Measurements from ENCODE around the gene CCNA2.

CCNA2 gene

DNA sequence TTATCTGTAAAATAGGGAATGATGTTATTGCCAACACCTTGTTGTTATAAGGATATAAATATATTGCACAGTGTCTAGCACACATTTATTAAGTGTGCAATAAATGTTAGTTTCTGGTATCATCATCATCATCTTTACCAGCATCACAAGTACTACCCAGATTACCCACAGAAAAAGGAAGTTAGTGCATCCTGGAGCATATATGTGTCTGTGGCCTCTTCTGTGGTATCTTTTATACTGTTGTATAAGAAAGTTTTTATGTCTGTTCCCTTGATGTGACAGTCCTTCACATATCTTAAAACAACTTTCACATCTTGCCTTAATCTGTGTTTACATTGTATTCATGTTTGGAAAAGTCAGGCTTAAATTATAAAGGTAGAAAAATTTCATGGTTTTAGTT is 12.6 kb downstream of the CCNA2 start:
- FAIRE-seq (no peak), DNase-seq (ENCODE audit: extremely low spot score, insufficient read length, low read depth) (no peak)

DNA sequence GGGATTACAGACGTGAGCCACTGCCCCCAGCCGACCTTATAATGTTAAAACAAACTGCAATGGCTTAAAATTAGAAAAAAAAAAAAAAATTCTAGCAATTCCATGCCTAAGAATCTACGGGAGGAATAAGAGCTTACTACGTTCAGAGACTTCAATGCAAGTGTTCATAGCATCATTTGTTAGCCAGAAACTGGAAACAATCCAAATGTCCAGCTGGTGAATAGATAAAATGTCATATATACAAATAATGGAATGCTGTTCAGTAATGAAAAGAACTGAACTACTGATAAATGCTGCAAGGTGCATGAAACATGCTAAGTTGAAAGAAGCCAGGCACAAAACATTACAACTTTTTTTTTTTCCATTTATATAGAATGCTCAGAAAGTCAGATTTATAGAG is 17.3 kb downstream of the CCNA2 start:
- DNase-seq (ENCODE audit: extremely low spot score, insufficient read length, low read depth): no peak
- FAIRE-seq: no peak

DNA sequence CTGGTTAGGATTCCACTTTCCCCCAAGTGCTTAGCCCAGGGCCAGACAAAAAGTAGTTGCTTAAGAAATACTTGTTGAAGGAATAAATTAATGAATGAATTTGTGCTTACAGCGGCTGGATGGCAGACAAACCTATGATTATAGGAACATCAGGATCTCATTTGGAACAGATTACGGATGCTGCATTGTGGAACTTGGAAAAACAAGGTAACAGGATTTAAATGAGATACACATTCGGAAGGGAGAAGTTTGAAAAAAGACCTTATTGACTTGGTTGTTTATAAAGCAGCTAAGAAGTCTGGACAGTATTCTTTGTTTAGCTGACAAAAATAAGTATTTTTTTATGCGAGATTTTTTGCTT is 22.0 kb downstream of the CCNA2 start:
- FAIRE-seq (no peak), DNase-seq (ENCODE audit: extremely low spot score, insufficient read length, low read depth) (no peak)

DNA sequence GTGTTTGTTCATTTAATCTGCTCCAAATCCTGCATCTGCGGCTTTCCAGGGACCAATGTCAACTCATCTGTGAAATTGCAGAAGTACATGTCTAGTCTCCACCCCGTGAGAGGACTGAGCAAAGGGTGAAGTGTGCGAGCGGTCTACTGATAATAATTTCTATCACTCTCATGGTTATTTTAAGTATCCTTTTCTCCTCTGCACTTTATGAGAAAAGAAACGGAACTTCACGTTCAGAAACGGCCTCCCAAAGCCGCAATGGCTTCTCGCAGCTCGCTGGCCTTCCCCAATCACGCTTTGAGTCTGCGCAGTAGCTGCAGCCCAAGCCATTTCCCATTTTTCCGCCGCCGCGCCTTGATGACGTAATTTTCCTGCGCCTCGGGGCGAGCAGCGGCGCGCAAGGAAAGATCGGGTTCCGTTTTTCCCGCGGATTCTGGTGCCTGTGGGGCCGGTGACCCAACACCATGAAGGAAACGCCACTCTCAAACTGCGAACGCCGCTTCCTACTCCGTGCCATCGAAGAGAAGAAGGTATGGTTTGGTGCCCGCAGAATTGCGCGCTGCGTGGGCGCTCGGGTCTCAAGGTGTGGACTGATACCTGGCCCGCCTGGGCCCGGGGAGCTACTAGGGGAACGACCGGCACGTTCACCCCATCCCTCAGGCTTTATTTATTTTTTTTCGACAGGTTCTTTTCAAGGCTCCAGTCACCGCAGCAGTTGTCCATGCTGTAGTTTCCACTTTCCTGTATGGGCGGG is 22.5 kb downstream of the CCNA2 start, which contains the start of gene EXOSC9:
Gene EXOSC9, plus strand, starts transcription at position 363 of the 754 bp plus-strand sequence. Its CDS starts 102 bp downstream, at position 465.
- FAIRE-seq: peak; percentile 99
- peak; percentile 63 for DNase-seq (ENCODE audit: extremely low spot score, insufficient read length, low read depth)

DNA sequence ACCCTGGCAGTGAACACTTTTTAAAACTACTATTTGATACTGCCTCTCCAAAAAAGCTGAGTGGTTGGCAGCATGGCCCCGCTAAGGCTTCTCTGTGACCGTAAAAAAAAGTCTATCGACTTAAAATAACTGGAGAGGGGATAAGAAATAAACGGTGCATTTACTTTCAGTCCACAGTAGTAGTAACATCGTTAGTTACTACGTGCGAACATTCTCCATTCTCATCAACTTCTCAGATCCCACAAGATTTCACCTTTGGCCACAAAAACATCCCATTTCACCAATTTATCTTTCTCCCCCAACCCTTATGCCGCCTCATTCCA is 23.1 kb downstream of the CCNA2 start:
- DNase-seq (ENCODE audit: extremely low spot score, insufficient read length, low read depth): no peak
- no peak for FAIRE-seq

DNA sequence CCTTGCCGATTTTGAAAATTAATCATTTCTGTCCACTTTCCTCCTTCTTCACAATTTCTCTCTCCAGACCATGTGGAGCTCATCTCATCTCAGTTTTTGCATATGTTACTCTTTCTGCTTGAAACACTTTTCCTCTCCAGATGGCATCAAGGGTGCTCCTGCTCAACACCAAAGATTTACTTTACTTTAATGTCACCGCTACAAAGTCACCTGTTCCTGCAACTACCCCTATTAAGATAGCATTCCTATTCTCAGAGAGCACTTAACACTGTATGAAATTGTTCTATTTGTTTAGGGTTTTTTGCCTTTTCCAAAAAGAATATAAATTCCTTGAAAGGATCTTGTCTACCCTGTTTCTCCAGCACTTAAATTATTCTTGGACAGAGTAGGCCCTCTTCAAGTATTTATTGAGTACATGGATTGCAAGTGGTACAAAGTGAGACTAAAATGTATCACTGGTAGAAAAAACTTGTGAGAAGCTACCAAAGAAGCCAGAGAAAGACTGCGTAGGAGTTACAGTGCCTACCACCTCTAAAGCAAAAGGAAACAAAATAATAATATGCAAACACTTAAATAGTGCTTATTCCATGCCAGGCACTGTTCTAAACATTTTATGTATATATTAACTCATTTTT is 23.7 kb downstream of the CCNA2 start:
- DNase-seq (ENCODE audit: extremely low spot score, insufficient read length, low read depth) (no peak), FAIRE-seq (peak; percentile 5)

DNA sequence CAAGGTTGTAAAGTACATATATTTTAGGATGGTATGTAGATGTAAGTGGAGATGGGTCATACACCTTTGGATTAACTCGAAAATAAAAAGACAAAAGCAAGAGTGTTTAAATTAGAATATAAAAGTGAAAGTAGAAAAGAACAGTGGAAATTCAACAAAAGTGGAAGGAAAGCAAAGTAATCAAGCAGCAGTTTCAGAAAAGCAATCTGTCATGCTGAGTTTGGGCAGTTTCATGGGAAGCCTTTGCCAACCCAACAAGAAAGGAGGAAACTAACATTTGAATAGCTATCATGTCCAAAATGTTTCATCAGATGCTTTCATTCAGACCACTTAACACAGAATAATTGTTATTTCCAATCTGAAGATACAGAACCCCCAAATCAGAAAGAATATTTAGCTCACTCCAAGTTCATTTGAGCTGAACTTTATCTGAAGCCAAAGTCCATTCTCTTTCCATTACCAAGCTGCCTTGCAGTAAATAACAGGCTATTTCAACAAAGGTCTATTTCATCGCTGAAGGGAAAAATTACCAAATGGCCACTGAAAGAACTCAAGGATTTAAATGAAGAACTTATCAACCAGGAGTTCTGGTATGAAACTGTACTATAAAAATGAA is 24.4 kb downstream of the CCNA2 start:
- FAIRE-seq: no peak
- no peak for DNase-seq (ENCODE audit: extremely low spot score, insufficient read length, low read depth)

DNA sequence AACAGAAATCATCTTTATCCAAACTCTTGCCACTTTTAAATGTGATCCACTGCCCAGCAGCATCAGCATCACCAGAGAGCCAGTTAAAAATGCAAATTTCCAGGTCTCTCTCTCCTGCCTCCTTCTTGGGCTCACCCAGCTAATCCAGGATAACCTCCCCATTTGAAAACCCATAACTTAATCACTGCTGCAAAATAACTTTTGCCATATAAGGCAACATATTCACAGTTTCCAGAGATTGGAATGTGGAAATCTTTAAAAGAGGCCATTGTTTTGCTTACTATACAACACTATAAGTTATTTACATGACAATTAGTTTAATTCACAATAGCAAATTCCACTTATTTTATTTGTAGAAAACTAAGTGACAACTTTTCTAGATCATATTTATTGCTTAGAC is 27.4 kb downstream of the CCNA2 start:
- no peak for FAIRE-seq

DNA sequence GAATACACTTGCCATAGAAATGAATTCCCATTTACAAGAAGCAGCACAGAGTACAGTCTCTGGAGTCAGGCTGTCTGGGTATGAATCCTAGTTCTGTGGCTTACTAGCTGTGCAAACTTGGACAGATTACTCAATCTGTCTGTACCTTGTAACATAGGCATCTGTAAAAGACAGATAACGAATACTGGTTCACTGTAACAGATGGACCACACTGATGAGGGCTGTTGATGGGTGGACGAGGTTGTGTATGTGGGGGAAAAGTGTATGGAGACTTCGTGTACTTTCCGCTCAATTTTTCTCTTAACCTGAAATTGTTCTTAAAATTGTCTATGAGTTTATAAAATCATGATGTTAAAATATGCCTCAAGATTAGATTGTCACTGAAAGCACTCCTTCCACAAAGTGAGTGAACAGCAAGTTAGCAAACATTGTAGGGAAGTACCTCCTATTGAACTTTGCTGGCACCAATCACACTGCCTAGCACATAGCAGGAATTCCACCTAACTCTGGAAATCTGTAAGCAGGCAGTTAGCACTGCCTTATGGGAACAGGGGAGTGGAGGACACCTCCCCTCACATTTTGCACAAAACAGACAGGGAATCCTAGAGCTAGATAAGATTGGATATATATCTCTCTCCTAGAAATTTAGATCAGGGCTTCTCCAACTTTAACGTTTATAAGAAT is 29.0 kb downstream of the CCNA2 start:
- FAIRE-seq (no peak), DNase-seq (ENCODE audit: extremely low spot score, insufficient read length, low read depth) (no peak)

More for the DNA sequence above, 27.4 kb downstream of the CCNA2 start:
- DNase-seq (ENCODE audit: extremely low spot score, insufficient read length, low read depth): no peak

DNA sequence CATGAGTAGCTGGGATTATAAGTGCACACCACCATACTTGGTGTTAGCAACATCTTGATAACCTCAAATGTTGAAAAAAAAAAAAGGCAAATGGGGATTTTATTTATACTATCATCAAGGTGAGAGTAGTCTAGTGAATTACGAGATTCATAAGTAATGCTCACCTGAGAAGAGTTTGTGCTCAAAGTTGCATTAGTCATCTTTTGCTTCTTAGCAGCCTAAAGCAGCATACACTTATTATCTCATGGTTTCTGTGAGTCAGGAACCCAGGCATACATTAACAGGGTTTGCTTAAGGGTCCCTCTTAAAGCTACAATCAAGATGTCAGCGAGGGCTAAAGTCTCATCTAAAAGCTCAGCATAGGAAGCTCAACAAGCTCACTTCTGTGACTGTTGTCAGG is 30.7 kb downstream of the CCNA2 start:
- DNase-seq (ENCODE audit: extremely low spot score, insufficient read length, low read depth) (no peak), FAIRE-seq (no peak)

DNA sequence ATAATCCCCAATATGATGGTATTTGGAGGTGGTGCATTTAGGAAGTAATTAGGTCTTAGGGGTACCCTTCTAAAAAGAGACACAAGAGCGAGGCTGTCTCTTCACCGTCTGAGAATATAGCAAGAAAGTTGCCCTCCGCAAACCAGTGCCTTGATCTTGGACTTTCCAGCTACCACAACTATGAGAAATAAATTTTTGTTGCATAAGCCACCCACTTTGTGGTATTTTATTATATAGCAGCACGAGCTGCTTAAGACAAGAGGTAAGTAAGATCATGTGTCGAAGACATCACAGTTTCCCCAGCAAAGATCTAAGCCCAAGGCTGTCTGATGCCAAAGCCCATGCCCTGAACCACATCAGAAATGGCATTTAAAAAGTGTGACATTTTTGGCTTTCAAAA is 32.2 kb downstream of the CCNA2 start:
- no peak for FAIRE-seq
- DNase-seq (ENCODE audit: extremely low spot score, insufficient read length, low read depth): no peak

DNA sequence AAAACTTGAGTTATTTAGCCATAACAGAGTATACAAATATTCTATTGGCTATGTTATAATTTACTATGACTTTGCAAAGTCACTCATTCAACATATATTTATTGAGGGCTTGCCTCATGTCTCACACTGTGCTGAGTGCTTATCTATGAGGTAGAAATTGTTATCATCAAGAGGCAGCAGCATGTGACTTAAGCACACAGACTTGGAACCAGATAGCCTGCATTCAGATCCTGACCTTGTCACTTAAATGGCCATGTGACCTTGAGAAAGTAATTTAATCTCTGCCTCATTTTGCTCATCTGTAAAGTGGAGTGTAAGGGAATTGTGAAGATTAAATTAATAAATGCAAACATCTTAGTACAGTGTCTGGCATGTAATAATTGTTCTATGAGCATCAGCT is 32.7 kb downstream of the CCNA2 start:
- DNase-seq (ENCODE audit: extremely low spot score, insufficient read length, low read depth) (no peak), FAIRE-seq (no peak)

DNA sequence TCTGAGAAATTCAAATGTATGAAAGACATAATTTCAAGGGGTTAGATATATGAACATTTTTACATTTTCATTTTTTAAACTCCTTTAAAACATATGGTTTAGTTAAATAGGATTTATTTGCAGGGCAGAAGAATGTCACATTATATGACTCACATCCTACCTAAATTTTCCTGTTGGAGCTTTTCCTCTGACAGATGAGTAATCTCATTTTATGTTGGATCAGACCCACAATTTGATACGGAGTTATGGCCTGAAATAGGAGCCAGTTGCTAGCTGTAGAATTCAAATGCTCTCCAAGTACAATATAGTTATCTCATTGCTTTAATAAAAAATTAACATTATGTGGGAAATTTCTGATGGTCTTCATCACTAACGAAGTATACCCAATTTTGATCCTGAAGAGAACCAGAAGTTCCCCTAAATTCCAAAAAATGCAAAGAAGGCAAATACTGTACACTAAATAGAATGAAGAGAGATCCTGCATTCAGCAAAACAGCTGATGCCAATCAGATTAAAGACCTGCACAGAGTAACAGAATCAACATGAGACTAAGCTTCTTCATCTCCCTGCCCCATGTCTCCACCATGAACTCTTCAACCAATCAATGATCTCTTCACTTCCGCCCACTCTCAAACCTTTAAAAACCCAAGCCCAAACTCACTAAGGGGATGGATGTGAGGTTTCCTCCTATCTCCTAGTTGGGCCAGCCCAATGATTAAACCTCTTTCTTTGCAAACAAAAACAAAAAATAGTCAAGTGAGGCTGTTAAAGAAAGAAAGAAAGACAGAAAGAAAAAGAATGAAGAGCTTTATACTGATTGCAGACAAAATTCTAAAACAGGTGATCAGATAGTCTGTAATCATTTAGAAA is 33.5 kb downstream of the CCNA2 start:
- DNase-seq (ENCODE audit: extremely low spot score, insufficient read length, low read depth) (no peak), FAIRE-seq (no peak)

DNA sequence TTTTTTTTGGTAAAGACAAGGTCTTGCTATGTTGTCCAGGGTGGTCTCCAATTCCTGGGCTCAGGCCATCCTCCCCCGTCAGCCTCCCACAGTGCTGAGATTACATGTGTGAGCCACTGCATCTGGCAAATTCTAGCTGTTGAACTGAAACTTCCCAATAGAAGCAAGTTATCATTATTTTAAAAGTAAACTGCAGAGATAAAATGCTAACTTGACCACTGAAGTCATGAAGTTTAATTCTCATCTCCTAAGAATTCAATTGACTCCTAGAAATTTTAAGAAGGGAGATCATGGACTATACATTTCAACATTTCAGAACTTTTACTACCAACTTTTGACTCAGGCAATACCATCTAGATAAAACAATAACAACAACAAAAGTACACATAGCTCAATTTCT is 34.2 kb downstream of the CCNA2 start:
- FAIRE-seq: no peak

DNA sequence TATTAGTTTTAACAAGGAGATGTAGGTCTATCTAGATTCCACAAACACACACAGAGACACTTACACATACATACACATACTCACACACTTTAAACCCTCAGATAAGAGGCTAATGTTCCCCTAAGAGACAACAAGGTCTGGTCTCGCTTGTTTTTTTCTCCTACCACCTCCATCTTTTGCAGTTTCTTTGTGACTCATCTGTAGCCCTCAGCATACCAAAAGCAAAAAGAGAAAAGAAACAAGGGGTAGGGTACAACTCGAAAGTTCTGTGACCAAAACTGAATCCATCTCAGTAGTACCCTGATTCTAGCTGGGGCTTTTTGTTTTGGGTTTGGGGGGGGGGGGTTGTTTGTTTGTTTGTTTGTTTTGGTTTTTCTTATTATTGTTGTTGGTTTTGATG is 34.8 kb downstream of the CCNA2 start:
- FAIRE-seq: no peak

More for the DNA sequence above, 34.2 kb downstream of the CCNA2 start:
- no peak for DNase-seq (ENCODE audit: extremely low spot score, insufficient read length, low read depth)

DNA sequence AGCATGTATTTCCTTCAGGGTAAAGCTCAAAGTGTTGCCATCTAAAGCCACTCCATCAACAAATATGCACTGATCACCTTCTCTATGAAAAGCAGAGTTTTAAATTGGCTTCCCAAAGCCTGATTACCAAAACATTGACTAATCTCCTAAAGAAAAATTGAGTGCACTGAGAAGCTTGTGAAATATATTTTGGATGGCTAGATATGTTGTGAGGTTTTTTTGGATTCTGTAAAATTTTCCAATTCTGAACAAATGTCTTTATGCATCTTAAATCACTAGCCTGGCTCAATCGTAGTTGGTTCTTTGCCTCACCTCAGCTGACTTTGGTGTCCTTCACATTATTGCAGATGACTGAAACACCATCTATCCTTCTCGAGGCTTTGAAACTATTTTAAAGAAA is 37.5 kb downstream of the CCNA2 start:
- no peak for FAIRE-seq
- no peak for DNase-seq (ENCODE audit: extremely low spot score, insufficient read length, low read depth)

More for the DNA sequence above, 34.8 kb downstream of the CCNA2 start:
- no peak for DNase-seq (ENCODE audit: extremely low spot score, insufficient read length, low read depth)

DNA sequence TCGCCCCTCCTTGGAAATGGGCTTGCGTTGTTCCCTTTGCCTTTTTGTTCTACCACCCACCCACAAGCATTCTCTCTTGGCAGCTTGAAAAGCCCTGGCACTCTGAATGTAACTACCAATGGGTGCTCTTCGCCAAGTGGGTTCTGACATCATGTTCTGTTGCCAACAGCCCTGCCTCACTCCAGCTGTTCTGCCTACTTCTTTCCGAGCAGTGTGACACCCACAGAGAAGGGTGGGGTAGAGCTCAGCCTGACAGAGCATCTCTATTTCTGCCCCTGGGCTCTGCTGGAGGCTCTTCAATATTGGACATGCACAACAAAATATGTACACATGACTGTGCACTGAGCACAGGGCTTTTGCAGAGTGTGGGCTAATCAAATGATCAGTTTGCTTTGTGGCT is 38.2 kb downstream of the CCNA2 start:
- DNase-seq (ENCODE audit: extremely low spot score, insufficient read length, low read depth) (no peak), FAIRE-seq (no peak)

DNA sequence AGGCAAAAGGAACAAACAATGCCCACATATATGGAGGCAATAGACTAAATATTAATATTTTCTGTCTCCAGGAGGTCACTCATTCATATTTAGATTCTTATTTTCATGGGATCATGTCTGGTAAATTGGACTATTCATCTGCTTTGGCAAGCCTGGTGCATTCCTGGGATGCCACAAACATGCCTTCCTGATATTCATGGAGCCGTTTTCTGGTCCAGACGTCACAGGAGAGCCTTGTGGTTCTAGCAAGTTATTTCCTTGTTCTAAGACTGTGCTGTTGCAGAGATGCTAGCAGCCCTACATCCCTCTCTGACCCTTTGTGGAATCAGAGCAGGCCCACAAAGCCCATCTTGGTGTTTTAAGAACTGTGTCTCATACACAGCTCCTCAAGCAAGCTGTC is 38.7 kb downstream of the CCNA2 start:
- DNase-seq (ENCODE audit: extremely low spot score, insufficient read length, low read depth) (no peak), FAIRE-seq (no peak)

DNA sequence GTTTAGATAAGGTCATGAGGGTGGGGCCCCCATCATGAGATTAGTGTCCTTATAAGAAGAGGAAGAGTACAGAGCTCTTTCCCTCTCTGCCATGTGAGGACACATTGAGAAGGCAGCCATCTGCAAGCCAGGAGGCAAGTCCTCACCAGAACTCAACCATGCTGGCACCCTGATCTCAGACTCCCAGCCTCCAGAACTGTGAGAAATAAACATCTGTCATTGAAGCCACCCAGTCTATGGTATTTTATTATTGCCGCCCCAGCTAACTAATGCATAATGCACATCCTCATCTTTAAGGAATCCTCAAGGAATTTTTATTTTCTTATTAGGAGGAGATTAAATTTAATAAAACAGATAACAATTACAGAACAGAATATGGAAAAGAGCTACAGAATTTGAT is 39.3 kb downstream of the CCNA2 start:
- no peak for DNase-seq (ENCODE audit: extremely low spot score, insufficient read length, low read depth)
- no peak for FAIRE-seq

DNA sequence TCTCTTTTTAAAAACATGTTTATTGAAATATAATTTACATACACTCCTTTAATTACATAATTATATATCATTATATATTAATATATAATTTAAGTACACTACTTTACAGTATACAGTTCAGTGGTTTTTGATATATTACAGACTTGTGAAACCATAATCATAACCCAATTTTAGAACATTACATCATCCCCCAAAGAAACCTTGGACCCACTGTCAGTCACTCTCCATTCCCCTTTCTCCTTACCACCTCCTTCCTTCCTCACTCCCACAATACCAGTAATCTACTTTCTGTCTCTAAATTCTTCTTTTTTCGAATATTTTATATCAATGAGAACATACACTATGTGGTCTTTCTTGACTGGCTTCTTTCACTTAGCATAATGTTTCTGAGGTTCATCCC is 40.5 kb downstream of the CCNA2 start:
- FAIRE-seq (no peak), DNase-seq (ENCODE audit: extremely low spot score, insufficient read length, low read depth) (no peak)
